HG03135 (cell line): Measurements from ENCODE around the gene LZTR1.
"Not testable (repeated sequence)": the region's sequence is repeated elsewhere in the genome, so short reads cannot be mapped to it uniquely, and the experiment has no call there.

Experiments
- ATAC-seq: cut with Tn5 transposase; IDR thresholded peaks from one replicate; pipeline ENCODE4 v1.9.1; 2021; ENCODE audit warnings: mild to moderate bottlenecking, moderate library complexity; ENCODE audit not compliant: unreplicated experiment

Gene LZTR1

DNA sequence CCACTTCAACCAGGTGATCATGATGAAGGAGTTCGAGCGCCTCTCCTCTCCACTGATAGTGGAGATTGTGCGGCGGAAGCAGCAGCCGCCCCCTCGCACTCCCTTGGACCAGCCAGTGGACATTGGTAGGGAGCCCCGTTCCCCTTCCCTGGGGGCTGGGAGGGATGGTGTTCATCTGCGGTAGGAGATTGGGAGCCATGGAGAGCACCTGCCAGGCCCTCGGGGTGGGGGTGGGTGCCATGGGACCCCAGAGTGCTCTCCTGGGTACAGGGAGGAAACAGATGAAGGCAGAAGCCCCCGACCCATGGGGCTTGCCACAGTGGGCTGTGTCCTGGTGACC lies 12.8 kb downstream of the LZTR1 start:
- ATAC-seq, result no peak

DNA sequence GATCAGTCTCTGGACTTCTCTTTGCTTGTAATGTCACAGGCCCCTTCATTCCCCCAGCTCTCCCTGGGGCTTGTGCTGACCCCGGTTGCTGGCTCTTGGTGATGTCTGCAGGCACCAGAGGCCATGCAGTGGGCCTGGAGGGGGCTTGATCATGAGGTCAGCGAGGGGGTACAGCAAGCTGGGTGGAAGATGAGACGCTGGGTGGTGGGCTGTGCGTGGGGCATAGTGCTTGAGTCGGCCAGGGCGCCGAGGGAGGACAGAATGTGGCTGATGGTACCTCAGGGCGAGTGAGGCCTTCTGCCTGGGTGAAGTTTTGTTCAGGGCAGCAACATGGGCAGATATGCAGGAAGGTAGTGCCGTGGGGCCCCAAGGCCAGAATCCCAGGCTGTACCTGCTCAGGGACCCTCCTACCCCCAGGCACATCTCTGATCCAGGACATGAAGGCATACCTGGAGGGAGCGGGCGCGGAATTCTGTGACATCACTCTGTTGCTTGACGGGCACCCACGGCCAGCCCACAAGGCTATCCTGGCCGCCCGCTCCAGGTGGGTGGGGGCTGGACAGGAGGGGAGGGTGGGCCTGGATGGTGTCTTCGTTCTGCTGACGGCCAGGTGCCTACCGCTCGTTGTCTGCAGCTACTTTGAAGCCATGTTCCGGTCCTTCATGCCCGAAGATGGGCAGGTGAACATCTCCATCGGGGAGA lies 13.4 kb downstream of the LZTR1 start:
- no peak for ATAC-seq

DNA sequence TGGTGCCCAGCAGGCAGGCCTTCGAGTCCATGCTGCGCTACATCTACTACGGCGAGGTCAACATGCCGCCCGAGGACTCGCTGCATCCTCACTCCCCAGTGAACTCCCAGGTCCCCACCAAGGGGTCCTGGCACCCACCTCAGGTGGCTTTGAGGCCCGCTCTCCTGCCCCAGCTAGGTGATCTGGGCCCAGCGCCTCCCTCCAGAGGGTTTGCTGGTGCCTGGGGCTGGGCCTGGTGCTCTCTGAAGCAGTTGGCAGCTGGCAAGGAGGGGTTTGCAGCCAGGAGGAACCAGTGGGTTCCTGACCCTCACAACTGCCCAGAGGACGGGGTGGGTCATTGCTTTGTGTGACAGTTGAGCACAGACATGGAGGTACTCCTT lies 13.9 kb downstream of the LZTR1 start:
- no peak for ATAC-seq

DNA sequence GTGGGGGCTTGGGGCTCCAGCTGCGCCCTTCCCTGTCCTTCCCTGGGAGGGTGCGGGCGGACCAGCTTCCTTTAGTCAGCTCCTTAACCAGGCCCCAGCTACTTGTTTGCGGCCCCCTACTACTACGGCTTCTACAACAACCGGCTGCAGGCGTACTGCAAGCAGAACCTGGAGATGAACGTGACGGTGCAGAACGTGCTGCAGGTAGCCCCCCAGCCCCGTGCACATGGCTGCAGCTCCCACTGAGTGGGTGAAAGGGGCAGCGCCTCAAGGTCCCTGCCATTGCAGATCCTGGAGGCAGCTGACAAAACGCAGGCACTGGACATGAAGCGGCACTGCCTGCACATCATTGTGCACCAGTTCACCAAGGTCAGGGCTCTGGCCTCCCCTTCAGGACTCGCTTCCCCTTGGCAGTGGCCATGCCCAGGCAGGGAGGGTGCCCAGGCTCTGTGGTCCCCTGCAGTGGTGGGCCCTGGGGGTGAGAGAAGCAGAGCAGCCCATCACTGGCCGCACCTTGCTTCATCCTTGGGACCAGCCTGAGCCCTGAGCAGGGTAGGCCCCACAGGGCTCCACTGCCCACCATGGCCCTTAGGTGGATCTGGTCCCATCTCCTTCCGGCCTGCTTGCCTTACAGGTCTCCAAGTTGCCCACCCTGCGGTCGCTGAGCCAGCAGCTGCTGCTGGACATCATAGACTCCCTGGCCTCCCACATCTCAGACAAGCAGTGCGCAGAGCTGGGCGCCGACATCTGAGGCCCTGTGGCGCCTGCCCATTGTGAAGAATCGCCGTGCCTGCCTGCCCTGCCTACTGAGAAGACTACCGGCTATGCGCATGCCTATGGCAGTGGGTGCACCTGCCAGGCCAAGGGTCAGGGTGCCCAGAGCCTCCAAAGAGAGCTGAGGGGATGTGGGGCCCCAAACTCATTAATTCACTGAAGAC lies 14.8 kb downstream of the LZTR1 start:
- ATAC-seq, result no peak

DNA sequence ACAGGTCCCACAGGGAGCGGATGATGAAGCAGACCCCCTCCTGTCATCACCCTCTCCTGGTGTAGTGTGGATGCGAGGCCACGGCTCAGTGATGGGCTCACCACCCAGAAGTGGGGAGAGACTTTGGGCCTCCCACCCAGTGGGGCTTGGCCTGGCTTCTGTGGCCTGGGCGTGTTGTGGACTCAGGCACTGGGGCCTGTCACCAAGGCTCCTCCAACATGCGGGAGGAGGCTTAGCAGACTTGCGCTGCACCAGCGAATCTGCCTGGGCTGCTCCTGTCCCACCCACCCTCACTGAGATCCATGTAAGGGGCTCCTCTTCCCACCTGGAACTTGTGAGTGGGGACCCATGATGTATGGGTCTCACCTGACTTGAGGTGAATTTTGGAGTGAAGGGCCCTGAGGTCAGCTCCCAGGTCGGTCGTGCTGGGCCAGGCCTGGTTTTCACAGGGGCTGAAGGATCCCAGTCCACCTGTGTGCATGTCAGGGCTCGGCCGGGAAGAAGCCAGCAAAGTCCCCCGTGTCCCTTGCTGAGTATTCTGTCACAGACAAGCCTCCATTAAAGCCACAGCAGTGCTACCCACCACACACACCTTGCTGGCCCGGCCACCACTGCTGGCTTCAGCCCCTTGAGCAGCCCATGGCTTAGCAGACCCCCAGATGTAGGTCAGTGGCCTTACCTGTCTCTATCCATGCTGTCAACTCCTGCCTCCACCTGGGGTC lies 15.6 kb downstream of the LZTR1 start:
- ATAC-seq, result no peak

DNA sequence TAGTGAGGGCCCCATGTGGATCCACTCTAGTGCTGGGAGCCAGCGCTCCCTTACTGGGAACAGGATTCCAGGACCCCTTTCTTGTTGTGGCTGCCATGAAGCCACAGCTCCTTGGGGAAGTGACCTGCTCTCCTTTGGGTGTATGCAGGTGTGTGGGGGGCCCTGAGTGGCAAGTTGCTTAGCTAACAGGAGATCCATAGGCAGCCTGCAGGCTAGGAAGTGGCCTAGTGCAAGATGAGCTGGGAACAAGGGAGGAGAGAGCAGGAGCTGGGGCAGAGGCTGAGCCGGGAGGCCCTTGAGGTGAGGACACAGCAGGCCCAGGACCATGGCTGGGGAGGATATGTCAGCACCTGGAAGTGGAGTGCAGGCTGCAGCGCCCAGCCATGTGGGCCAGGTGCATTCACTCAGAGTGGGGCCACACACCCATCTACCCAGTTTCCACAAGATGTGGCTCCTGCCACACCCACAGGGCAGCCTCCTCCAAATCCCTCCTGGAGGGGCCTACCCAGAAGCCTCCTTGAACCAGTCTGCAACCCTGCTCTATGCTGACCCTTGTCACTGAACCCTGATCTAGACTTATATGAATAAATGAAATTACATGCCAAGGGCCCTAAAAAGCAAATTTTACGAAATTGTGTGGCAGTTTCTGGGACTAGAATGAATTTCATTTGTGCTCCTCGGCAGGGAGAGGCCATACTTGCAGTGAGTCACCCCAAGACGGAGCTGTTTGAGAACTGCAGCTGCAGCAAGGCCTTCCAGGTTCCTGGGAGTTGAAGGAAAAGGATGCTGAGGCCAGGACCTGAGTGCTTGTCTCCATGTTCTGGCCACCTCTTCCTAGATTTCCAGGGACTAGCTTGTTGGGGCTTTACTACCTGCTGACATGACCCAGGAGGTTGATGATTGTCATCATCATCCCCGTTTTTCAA lies 16.6 kb downstream of the LZTR1 start:
- no peak for ATAC-seq

DNA sequence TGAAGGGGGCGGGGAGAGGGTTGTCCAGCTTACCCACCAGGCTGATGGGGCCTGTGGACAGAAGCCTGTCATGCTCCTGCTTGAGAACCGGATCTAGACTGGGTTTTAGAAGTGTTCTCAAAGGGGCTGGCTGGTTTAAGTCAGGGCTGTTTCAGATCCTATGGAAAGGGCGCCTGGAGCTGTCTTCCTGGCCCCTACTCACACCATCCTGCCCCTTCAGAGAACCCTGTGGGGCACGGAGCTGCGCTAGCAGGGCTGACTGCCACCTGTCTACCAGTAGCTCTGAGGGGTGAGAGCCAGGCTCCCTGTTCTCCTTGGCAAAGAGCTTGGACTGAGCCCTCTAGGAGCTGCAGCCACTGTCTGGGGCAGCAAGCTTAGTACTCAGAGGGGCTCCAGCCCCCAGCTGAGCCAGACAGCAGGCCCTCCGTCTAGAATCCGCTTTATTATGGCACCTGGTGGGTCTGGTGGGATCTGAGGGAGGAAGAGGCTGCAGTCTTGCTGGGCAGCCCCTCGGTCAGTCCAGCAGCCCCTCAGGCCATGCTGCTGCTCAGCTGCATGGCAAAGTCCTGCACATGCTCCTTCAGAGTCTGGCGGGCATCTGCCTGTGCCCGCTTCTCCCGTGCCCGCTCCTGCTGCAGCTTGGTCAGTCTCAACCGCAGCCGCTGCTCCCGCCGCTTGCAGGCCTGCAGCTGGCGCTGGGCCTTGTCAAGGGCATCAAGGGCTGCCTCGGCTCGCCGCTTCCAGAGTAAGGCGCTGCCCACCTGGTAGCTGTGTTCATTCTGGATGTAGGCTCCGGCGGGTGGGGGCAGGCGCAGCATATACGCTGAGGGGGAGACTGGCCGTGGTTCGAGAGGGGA lies 17.5 kb downstream of the LZTR1 start:
- no peak for ATAC-seq

DNA sequence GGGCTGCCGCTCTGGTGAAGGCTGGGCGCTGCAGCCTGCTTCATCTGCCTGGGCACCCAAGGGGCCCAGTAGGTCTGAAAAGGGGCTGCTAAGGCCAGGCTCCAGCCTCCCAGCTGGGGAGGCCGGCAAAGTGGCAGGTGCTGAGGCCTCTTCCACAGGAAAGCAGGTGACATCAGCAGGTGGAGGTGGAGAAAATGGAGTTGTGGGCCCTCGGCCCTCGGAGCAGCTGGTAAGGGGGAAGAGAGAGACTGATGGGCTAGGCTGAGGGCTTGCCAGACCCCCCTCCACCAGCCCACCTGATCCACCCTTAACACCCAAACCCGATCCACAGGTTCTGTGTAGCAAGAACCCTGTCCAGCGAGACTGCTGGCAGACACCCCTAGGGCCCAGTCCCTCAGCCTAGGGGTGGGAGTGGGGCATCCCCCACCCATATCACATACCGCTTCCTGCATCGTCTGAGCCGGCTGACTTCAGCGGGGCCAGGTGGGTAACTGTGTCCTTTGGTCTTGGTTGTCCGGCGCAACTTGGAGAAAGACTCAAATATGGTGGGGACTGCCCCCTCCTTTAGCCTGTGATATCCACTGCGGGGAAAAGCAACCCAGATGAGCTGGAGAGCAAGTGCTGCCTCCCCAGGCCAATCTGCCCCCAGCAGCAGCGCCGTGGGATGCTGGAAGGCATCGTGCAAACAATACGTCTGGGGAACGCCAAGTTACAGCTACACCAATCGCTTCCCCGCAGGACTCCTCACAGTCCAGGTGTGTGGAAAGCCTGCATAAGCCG lies 18.3 kb downstream of the LZTR1 start:
- ATAC-seq, result no peak

DNA sequence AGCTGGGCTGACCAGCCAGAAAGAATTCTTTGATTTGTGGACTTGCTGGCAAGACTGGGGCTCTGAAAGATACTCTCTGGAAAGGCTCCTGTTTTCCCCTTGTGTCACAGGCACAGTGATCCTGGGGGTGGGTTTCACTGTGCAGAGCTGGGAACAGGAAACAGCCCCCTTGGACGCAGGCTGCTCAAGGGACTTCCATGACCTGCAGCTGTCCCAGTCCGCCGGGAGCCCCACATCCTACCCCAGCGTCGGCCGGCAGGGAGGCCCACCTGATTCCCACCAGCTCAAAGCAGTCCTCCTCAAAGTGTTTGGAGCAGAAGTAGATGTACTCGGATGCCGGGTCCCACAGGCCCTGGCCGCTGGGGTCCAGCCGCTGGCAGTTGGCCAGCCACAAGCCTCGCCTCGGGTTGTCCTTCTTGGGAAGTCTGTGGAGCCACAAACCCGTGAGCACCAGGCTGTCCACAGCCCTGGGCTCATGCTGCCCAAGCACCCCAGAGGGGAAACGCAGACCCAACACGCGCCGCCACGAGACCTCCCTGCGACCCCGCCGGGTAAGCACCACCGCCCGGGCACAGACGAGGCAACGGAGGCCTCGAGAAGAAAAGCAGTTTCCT lies 19.0 kb downstream of the LZTR1 start:
- no peak for ATAC-seq

DNA sequence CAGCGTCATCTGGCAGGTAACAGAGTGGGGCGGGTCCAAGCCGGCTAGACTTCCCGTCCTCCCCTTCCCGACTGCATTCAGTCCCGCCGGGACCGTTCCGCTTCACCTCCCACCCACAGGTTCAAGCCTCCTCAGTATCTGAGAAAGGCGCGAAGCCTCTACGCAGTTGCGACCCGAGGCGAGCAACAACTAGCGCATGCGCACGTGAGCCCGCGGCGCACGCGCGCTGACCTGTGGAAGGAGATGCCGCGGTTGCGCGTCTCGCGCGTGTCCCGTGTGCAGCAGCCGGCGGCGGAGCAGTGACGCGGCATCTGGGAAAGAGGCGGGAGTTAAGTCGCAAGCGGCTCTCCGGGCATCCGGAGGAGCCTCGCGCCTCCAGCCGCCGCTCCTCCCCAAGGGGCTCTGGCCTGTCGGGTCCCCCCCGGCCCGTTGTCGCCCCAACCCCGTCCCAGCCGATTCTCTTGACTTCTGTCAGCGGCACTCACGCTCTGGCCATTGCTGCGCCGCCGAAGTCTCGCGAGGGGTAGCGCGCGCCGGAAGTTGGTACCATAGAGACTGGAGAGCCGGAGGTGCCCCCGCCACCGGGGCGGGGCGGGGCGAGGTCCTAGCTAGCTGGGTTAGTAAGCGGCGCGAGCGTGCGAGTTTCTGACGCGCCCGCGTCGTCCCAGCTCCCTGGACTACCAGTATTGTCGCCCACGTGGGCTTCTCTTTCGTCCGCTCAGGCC lies 19.7 kb downstream of the LZTR1 start, which contains the start of gene THAP7:
Gene THAP7 (minus strand): TSS at position 518 of the 725 bp plus-strand sequence. CDS start 207 bp downstream, at position 311.
- ATAC-seq, result peak; percentile 83

DNA sequence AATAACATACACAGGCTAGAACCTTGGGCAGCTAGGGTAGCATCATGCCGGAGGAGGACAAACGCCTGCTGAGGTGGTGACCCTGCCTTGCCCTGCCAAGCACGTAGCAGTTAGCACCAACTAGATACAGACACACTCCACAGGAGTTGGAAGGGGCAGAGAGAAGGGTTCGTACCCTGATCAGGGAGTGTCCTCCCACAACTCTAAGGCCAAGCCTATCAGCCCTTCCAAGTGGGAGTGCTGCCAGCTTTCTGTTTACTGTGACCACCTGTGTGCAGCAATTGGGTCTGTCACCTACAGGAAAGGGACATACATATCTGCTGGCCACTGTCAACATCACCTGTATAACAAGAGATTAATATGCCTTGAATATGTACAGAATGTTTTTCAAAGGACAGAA lies 21.7 kb downstream of the LZTR1 start:
- ATAC-seq, result no peak

DNA sequence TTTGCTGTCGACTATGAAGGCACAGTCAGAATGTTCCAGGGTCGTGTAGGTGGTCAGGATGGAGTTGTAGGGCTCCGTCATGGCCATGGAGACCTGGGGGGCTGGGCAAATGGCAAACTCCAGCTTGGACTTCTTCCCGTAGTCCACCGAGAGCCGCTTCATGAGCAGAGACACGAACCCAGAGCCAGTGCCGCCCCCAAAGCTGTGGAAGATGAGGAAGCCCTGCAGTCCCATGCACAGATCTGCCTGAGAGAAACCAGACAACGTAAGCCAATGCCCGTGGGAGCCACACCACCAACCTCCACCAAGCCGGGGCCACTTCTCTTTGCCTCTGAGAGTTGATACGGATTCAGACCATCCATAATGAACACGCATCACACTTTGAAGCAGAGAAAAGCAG lies 27.1 kb downstream of the LZTR1 start:
- ATAC-seq, result not testable (repeated sequence)

DNA sequence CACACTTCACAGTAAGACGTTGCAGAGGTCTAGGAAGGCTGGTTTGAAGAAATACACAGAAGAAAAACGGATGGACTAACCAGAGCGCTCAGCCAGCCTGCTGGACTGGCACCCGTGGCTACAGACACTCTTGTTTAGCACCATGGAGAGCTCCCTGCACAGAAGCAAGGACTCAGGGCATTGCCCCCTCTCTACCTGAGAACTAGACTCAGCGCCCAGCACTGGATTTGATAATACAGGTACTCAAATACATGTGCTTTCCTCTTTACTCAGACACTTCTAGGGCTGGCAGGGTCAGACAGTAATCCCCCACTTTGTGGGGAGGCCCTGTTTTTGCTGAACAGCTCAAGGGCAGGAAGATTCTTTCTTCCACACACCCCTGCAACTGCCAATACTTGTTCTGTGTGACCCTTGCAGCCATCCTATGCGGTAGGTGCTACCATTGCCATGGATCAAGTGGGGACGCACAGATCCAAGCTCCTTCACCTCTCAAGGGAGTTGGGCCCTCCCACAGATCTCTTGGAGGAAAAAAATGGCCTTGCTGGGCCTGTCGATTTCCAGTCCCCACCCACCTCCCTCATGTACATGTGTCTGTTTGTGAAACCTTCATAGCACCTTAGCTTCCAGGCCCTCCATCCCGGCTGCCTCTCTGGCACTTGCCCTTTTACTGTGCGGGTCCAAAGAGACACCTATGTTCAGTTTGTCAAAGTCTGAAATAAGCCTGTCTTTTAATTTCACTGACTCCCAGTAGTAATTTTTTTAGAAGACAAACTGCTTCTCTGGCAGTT lies 27.7 kb downstream of the LZTR1 start:
- no peak for ATAC-seq

DNA sequence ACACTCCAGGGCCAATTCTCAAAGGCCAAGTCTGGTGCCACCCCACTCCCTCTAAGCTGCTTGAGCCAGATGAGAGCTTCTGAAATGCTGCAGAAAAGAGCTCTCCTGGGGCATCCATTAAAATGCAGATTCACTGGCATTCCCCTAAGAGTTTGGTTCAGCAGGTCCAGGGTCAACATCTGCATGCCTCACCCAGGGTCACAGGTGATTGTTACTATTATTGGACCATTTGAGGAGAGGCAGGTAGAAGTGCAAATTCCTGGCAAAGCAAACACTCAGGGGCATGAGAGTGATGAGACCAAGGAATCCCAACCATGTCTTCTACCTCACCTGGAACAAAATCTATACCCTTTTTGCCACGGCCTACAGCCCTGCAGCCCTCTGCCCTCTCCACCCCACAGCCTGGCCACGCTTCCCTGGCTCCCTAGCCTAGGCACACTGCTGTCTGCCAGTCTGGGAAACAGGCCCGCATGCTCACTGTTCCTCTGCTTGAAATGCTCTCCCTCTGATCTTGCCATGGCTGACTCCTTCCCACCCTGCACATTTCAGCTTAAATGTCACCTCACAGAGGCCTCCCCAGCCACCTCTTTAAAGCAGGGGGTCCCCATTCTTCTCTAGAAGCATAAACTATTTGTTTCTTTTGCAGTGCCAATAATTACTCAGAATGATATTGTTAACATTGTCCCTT lies 28.5 kb downstream of the LZTR1 start:
- no peak for ATAC-seq

DNA sequence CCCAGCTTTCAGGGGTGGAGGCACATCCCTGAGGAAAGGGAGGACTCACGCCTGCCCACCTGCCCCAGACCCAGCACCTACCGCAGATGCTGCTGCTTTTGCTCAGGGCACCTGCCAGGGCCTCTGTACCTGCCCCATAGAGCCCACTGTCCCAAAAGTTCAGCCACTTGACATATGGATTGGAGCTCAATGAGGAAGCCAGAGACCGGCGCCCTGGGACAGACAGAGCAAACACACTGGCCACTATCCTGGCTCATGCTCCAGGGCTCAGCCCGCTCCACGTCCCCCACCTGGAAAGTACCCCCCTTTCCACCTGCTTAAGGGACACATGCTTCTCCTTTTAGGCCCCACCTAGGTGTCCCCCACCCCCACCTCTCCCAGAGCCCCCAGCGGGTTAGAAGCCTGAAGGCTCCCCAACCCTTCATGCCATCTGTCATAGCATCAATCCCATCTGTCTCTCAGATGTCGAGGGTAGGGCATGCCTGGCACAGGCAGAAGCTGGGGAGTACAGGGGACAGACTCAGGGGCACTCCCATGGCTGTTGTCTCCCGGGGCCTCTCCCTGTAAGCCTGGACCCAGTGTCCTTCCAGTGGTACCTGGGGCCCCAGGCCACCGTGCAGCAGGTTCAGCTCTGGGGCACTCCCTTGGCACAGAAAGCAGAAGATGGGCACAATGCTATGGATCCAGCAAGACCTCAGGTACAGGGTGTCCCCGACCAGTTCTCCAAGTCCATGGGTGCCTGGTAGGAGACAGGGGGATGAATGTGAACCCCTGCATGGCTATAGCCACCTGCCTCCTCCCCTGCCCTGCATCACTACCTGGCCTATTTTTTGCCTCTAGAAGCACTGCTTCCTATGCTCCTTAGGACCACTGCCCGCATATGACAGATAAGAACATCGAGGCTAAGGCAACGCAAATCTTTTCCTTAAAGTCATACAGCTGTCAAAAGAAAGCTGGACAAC lies 30.6 kb downstream of the LZTR1 start:
- no peak for ATAC-seq
